Endometrial microvascular endothelial cells (primary cell): ENCODE data around the gene BPIFB2. TPM values are rescaled to one million over a fixed set of nuclear protein-coding genes. Genes with fewer than 3 reads are reported as not detected.
"Not testable (repeated sequence)": the region's sequence is repeated elsewhere in the genome, so short reads cannot be mapped to it uniquely, and the experiment has no call there.

ENCODE experiments used
- in situ Hi-C: cut with HindIII; loops from 2 replicates; pipeline ENCODE4 v1.10.0; 2017; ENCODE audit warnings: low sequenced_read_pairs, low pct_unique_long_range_greater_than_20kb; ENCODE audit errors: inconsistent ontology term
- total RNA-seq: library from RNA; depleted of rRNA; stranded (reverse); fragments of >200 nt; gene quantifications from one replicate; pipeline ENCODE4 v1.2.3, GENCODE V29; 2015; ENCODE audit errors: inconsistent ontology term

The BPIFB2 gene
- total RNA-seq, 1 donor from 2014 or later = not detected

DNA sequence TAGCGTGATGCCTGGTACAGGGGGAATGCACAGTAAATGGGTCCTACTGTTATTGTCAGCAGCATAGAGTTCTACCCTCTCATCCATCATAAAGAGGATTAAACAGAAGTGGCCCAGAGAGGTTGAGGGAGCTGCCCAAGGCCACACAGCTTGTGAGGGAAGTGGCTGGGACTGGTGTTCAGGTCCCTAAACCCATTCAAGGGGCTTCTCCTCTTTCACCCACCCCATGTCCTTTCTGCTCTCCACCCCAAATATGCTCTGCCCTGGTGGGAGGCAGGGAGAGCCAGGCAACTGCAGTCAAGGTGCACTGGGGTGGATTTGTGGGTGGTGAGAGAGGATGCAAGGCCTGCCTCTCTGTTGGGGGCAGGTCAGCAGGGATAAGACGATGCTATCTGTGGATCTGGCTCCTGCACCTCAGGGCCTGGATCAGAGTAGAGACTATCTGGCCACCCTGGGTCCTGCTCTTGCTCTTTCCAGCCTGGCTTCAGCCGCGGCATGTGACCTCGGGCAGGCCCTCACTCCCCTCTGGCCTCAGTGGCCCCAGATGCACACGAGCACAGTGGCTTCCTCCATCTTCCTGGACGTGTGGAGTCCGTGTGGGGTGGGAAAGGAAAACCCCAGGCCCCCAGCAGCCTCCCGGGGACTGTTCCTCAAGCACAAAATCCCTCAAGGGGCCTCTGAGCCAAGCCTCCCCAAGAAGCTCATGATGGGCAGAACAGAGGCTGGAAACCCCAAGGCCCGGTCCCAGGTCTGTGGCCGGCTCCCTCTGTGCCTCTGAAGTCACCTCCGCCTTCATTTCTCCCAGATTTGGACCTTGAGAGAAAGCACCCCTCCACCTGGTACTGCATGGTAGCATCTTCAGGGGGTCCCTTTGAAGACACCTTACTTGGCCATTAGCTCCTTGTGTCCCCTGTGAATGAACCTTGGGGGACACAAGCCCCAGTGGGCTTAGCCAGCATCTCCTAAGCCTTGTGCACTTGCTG, 20.6 kb downstream of the BPIFB2 start:
- in situ Hi-C loops = no loop called here

GRCh38 chr20:33028875-33029274, 21.4 kb downstream of the BPIFB2 start:
- in situ Hi-C loops = no loop called here

DNA sequence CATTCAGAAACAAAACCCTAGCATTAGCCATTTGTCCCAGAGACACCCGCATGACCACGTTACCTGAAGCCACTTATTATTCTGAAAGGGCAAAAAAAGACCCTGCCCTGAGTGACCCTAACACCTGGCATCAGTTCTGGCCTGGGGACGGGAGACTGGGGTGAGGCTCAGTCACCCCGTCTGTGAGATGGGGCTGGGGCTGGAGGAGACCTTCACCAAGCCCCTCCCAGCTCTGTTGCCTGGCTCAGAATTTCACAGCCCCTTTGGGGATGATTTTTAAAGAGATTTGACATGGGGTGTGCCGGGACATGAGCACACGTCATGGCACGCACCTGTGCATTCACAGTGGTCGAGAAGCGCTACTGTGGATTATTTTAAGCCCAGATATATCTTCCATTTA, 22.6 kb downstream of the BPIFB2 start:
- in situ Hi-C loops = no loop called here

DNA sequence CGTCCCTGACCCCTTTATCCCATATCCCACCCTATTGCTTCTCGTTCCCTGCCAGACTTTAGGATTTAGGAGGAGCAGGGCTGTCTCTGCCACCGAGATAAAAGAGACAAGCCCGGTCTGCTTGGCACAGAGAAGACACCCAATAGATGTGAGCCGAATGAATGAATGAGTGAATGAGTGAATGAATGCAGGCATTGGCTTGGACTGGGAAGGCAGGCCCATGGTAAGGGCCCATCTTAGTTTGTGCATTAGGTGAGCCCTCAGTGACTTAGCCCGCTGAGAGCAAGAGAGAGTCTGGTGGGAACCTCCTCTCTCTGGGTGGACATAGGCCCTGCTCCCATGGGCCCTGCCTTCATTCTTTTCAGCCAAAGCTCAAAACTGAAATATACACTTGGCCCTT, 23.1 kb downstream of the BPIFB2 start:
- in situ Hi-C loops = no loop called here

GRCh38 chr20:33031531-33031930, 24.0 kb downstream of the BPIFB2 start, which contains the start of gene BPIFB6:
TSS of gene BPIFB6 (plus strand) at chr20:33031648. CDS start at chr20:33031648, 0 bp downstream.
- in situ Hi-C loops = no loop called here

GRCh38 chr20:33032555-33032954, 25.1 kb downstream of the BPIFB2 start:
- in situ Hi-C loops = no loop called here

DNA sequence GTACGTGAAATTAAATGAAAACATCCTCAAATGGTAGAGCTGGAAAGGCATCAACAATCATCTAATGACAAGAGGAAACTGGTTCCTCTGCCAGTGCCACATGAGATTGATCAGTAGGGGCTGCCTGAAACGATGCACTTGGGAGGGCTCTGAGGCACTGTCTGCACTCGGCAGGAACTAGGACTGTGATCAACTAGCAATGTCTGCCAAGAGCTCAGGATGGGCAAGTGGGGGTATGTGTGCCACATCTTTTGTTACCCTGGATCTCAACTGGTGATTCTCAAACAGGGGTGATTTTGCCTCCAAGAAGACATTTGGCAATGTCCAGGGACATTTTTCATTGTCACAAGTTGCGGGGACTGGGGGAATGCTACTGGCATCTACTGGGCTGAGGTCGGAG, 25.9 kb downstream of the BPIFB2 start:
- in situ Hi-C loops = no loop called here

- in situ Hi-C loops = no loop called here
These were observed 26.6 kb downstream of the BPIFB2 start for GRCh38 chr20:33034115-33034514.

GRCh38 chr20:33034901-33035492, 27.5 kb downstream of the BPIFB2 start:
- in situ Hi-C loops = no loop called here

DNA sequence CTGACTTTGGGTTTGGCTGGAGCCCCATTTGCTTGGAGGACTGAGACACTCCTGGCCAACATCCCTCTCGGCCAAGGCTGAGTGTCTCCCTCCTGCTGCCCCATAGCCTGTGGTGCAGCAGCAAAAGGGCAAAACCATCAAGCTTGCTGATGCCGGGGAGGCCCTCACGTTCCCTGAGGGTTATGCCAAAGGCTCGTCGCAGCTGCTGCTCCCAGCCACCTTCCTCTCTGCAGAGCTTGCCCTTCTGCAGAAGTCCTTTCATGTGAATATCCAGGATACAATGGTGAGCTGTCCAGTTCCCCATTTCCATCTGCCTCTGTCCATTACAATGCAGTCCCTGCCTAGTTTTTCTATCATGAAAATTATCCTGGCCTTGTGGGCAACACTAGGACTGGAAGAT, 30.0 kb downstream of the BPIFB2 start:
- in situ Hi-C loops = no loop called here

DNA sequence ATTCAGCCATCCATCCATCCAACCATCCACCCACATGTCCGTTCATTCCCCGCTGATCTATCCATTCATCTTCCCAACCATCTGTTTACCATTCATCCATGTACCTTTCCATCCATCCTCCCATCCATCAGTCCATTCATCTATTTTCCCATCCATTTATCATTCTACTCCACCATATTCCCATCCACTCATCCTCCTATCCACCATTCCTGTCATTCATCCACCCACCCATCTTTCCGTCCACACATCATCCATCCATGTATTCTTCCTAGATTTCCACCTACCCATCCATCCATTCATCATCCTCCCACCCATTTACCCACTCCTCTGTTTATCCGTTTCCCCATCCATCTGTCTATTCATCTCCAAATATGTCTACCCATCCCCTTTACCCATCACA, 30.7 kb downstream of the BPIFB2 start:
- in situ Hi-C loops = no loop called here

DNA sequence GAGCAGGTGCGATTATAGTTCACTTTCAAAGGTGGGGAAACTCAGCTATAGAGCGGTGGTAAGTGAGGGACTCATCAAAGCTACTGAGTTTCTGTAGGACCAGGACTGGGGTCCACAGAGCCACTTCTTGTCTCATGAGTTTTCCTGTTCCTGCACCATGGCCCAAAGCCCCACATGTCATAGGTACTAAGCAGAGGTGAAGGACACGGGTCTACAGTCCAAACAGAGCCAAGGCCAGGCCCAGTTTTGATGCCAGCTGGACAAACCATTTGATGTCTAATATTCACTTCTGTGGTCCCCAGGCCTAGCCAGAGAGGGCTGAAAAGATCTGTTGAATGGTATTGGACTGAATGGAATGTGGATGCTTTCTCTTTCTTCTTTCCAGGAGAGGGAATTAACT, 34.9 kb downstream of the BPIFB2 start:
- in situ Hi-C loops = no loop called here

GRCh38 chr20:33042983-33043730, 35.7 kb downstream of the BPIFB2 start:
- in situ Hi-C loops = no loop called here

DNA sequence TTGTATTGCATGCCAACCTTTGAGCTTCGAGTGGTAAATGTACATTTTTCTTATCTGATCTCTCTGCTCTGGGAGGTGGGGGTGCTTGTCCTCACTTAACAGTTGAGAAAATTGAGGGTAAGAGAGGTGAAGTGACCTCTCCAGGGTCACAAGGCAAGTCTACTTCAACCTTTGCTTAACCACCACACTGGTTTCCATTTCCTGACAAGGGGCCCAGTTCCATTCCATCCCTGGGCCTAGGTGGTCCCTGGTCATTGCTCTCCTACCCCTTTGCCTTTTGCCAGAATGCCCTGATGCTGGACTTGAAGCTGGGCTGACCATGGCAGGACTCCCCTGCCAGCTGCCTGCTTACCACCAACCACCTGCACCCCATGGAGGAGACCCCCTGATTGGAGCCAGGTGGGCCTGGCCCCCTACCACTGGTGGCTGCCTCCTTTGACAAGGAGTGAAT, 36.3 kb downstream of the BPIFB2 start:
- in situ Hi-C loops = no loop called here

DNA sequence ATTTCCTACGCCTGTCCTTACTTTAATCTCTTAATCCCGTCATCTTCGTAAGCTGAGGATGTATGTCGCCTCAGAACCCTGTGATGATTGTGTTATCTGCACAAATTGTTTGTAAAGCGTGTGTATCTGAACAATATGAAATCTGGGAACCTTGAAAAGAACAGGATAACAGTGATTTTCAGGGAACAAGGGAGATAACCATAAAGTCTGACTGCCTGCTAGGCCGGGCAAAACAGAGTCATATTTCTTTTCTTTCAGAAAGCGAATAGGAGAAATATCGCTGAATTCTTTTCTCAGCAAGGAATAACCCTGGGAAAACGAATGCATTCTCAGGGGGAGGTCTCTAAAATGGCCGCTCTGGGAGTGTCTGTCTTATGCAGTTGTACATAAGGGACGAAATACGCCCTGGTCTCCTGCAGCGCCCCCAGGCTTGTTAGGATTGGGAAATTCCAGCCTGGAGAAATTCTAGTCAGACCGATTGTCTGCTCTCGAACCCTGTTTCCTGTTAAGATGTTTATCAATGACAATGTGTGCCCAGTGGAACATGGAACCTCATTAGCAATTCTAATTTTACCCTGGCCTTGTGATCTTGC, 37.7 kb downstream of the BPIFB2 start:
- in situ Hi-C loops = not testable (repeated sequence)

DNA sequence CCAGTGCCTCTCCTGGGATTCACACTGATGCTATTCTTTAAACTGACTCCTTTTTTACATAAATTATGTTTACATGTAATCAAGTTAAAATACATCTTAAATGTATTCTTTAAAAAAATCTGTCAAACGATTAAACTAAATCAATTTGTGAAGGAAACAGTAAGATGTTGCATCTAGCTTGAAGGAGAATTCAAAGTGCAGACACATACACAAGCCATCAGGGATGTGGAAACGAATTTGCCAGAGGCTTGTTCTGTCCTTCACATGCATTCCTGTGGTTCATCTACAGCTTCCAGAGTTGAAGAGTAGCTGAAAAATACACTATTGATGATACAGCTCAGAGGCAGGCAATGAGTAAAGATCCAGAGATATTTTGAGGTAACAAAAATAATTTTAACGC, 38.9 kb downstream of the BPIFB2 start:
- in situ Hi-C loops = no loop called here

GRCh38 chr20:33051333-33051732, 43.8 kb downstream of the BPIFB2 start:
- in situ Hi-C loops = no loop called here

- in situ Hi-C loops = no loop called here
These were observed 46.0 kb downstream of the BPIFB2 start, which contains the start of gene BPIFB3 for GRCh38 chr20:33053291-33054106. TSS of gene BPIFB3 (plus strand) at chr20:33053903. CDS start at chr20:33055436, 1,533 bp downstream.
